Erythroblast (primary cell): ENCODE measurements around the gene TMEM170B.

Experiments
- GATA1 ChIP-seq: IDR thresholded peaks from 2 replicates; pipeline ENCODE4 v1.6.1; 2011; ENCODE audit warnings: low read depth, mild to moderate bottlenecking, control low read depth, low read length, moderate library complexity
- POLR2A ChIP-seq: IDR thresholded peaks from 2 replicates; pipeline ENCODE4 v1.6.1; 2011; ENCODE audit warnings: mild to moderate bottlenecking, low read length

DNA sequence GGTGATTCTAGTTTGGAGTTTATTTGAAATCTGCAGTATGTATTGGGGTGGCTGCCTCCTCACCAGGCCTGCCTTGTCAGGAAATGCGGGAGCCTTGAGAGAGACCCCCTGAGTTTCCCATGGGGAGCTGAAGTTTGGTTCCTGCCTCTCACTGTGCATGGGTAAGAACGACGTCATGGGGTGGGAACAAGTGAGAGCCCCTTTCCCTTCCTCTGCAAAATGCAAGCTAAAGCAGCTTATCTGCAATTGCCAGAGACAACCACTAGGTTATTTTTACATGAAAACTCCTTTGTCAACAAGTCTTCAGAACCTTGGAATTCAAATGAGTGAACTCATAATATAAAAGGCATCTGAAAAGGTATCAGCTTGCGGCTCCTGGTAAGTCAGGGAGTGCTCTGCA is 58.4 kb downstream of the TMEM170B start:
- TF ChIP-seq POLR2A (no peak), GATA1 (no peak)
